HG02970 (cell line): ENCODE measurements around the gene RFTN1.

Experiments
- ATAC-seq: cut with Tn5 transposase; IDR thresholded peaks from one replicate; pipeline ENCODE4 v1.9.1; 2021; ENCODE audit warnings: mild to moderate bottlenecking, moderate library complexity, moderate number of reproducible peaks; ENCODE audit not compliant: unreplicated experiment, low FRiP score

The RFTN1 gene

DNA sequence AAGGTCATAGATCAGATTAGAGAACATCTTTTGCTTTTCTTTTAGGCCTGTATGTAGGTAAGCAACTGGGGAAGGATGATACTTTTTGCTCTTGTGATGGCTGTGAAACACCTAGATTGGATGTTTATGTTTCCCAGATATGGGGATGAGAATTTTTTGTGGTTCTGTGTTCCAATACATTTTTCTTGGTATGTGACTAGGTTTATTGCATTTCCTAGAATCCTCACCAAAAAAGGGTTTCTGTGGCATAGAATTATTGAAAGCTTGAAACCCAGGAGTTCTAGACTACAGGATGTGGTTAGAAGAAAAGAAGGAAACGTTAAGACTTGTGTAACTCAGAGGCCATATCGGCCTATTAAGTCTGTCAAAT lies 222.7 kb downstream of the RFTN1 start:
- ATAC-seq: no peak

DNA sequence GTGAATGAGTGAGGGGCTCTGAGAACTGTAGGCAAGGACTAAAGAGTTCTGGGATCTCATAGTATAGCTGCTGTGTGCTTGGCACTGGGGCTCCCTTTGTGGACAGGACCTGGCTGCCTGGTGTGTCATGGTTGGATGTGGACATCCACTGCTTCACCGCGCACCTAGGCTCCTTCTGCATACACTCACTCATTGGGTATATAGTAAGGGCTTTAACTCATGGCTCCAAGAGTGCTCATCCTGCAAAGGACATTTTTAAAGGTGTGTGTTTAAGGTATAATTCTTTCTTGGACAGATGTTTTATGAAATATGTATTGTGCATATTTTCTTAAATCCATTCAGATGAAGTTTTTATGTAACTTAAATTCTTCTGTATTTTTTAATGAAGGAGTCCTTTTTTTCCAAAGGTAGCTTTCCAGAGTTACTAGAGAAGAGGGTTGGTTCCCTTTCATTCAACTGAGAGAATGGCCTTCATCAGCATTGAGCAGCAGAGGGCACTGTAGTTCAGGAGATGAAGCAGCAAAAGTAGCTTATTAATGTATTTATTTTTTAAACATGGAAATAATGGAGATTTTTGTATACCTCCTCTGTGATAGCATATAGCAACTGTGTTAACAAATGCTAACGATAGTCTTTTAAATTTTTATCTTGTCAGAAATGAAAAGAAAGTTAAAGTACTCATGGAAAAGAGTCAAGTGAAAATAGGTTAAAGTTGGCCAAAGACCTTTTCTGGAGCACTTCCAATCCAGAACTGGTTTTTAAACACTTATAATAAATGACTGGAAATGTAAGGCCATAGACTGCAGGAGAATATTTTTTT lies 223.3 kb downstream of the RFTN1 start:
- ATAC-seq: no peak

- no peak for ATAC-seq
Measured at GRCh38 chr3:16289144-16289889, 224.2 kb downstream of the RFTN1 start.

GRCh38 chr3:16288664-16289063 lies 224.8 kb downstream of the RFTN1 start:
- ATAC-seq: no peak

- ATAC-seq: no peak
Measured at GRCh38 chr3:16286751-16287543, 226.6 kb downstream of the RFTN1 start.

DNA sequence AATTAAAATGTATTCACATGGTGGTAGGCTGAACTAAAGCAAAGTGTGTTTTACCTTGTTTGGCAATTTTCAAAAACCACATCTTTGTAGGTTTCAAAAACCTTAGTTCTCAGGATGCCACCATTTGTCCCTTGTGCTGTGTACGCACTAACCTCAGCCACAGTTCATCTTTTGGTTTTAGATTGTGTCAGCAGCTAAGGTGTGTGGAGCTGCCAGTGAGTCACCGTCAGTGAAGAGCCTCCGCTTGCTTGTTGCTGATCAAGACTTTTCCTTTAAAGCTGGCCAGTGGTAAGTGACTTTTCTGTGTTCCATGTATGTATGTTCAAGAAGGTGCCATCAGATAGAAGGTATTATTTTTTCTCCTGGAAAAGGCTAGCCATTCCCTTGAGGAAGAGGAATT lies 227.3 kb downstream of the RFTN1 start:
- no peak for ATAC-seq

DNA sequence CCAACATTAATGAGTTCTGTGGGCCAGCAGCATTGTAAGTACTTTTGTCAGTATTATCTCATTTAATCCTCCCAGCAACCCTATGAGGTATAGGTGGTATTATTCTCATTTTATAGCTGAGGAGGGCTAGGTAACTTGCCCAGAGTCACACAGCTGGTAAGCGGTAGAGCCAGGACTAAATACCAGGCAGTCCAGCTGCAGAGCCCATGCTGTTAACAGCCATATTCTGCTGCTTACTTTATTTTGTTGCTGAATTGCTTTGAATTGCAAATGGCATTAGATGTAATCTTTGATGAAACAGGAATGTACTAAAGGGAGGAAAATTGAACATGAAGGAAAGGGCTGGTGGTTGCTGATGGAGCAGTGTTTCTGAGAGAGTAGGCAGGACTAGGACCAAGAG lies 228.9 kb downstream of the RFTN1 start:
- ATAC-seq: no peak

- no peak for ATAC-seq
Measured at GRCh38 chr3:16280671-16281070, 232.8 kb downstream of the RFTN1 start.

GRCh38 chr3:16279010-16279801 lies 234.3 kb downstream of the RFTN1 start:
- no peak for ATAC-seq

GRCh38 chr3:16277471-16277870 lies 236.0 kb downstream of the RFTN1 start:
- ATAC-seq: no peak

DNA sequence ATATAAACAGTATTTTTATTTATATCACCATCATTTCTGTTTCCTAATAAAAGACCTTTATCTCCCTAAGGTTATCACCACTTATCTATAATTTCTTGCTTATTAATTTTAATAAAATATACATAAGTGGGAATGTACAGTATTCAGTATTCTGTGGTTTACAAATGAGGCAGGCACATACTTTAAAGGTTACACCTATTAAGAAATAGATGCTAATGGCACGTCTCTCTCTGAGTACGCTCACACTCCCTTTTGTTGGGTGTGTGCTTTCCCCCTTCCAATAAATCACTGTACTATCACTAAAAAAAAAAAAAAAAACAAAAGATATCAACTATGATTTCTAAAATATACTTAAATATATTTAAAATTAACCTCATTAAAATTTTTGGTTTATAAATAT lies 239.6 kb downstream of the RFTN1 start:
- no peak for ATAC-seq

DNA sequence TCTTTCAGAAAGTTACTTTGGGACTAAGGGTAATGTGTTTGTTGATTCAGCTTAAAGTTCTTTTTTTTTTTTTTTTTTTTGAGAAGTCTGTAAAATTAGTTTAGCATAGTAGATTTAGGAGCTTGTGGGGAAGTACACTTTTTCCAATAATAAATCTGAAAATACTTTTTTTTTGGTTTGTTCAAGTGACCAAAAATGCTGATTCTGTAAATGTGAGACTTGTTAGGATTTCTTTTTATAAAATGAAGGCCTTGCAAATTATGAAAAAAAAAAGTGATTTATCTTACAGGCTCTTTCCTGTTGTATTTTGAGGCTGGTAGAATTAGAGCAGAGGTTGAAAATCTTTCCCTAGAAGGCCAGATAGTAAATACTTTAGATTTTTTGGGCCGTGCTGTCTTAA lies 240.9 kb downstream of the RFTN1 start:
- ATAC-seq: no peak

DNA sequence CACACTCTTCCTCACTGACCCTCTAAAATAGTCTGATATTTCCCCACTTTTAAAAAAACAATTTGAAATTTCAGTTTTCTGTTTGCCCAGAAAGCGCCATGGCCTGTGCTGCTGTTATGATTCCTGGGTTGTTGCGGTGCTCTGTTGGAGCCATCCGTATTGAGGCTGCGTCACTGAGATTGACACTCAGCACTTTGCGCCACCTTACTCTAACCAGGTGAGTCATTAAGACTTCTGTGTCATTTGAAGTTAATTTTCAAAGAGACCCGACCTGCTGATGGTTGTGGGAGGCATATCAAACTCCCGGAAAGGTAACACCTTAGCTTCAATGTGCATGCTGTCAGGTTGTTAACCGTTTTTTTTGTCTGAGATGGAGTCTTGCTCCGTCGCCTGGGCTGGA lies 242.6 kb downstream of the RFTN1 start:
- ATAC-seq: no peak

DNA sequence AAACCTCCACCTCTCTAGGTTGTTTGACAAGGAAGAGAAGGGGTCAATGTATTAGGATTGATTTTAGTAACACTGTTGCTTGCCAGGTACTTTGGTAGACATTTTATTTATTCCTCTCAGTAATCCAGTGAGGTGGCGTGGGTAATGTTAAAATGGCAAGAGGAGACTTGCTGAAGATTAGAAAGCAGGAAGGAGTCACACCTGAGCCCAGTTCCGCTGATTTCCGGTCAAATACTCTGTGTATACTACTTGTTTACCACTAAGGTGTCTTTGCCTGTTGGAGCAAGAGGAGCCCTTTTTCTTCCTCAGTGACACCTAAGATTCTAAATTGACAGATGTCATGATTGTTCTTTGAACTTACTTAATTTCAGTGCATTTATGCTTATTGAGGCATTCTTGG lies 246.8 kb downstream of the RFTN1 start:
- ATAC-seq: no peak
